ENCODE results near the gene SMIM5. TPM values are rescaled to one million over a fixed set of nuclear protein-coding genes. Genes with fewer than 3 reads are reported as not detected.

SMIM5 gene
- total RNA-seq, 4 donors from 2014 or later: 0.22 TPM; not detected in 3

GRCh38 chr17:75610103-75610984 lies 22.9 kb upstream of the SMIM5 start:
- no peaks in the 10 kb centered on the region for H3K4me1 ChIP-seq
- H3K36me3 ChIP-seq: no peaks in the 10 kb centered on the region
- H3K27ac ChIP-seq: no peak overlapping the region
- no peaks in the 10 kb centered on the region for H3K9me3 ChIP-seq
- in situ Hi-C loops (cut with MboI; ENCODE audit: low sequenced_read_pairs in 4 of 4): no loop called here
- TF ChIP-seq POLR2A (IDR thresholded peaks at IDR 0.05) (no peak), CTCF (IDR thresholded peaks at IDR 0.05 in 4 of 5, conservative IDR thresholded peaks at IDR 0.05 in 1 of 5) (no peak)
- ATAC-seq (no peak), DNase-seq (no peak)
- no peak overlapping the region for H3K4me3 ChIP-seq
- no peaks in the 10 kb centered on the region for H3K27me3 ChIP-seq
- intact Hi-C loops (cut with DNase I; ENCODE audit: low total_unique reads): no loop called here

GRCh38 chr17:75611851-75612429 lies 21.3 kb upstream of the SMIM5 start:
- intact Hi-C loops (cut with DNase I; ENCODE audit: low total_unique reads): no loop called here
- TF ChIP-seq POLR2A (IDR thresholded peaks at IDR 0.05) (no peak), CTCF (IDR thresholded peaks at IDR 0.05 in 4 of 5, conservative IDR thresholded peaks at IDR 0.05 in 1 of 5) (no peak)
- Histone ChIP-seq H3K4me1 (no peaks in the 10 kb centered on the region), H3K4me3 (no peak overlapping the region), H3K27ac (no peak overlapping the region), H3K27me3 (no peaks in the 10 kb centered on the region), H3K9me3 (no peaks in the 10 kb centered on the region), H3K36me3 (peaks cover 0 to 6% of the 10 kb centered on the region in 2 donors)
- no peak for DNase-seq
- no peak for ATAC-seq
- in situ Hi-C loops (cut with MboI; ENCODE audit: low sequenced_read_pairs in 4 of 4): no loop called here

GRCh38 chr17:75612906-75613626 lies 20.2 kb upstream of the SMIM5 start:
- Histone ChIP-seq H3K27ac (no peak overlapping the region), H3K36me3 (peaks cover 0 to 6% of the 10 kb centered on the region in 2 donors), H3K4me1 (no peaks in the 10 kb centered on the region), H3K27me3 (no peaks in the 10 kb centered on the region), H3K4me3 (no peak overlapping the region), H3K9me3 (no peaks in the 10 kb centered on the region)
- ATAC-seq (no peak), DNase-seq (no peak)
- intact Hi-C loops (cut with DNase I; ENCODE audit: low total_unique reads): no loop called here
- no peak for TF ChIP-seq CTCF (IDR thresholded peaks at IDR 0.05 in 4 of 5, conservative IDR thresholded peaks at IDR 0.05 in 1 of 5)
- TF ChIP-seq POLR2A (IDR thresholded peaks at IDR 0.05): no peak
- in situ Hi-C loops (cut with MboI; ENCODE audit: low sequenced_read_pairs in 4 of 4): no loop called here

- Histone ChIP-seq H3K27me3 (no peaks in the 10 kb centered on the region), H3K36me3 (peaks cover 0 to 6% of the 10 kb centered on the region in 2 donors), H3K9me3 (no peaks in the 10 kb centered on the region), H3K27ac (no peak overlapping the region), H3K4me1 (no peaks in the 10 kb centered on the region), H3K4me3 (no peak overlapping the region)
- in situ Hi-C loops (cut with MboI; ENCODE audit: low sequenced_read_pairs in 4 of 4): no loop called here
- ATAC-seq (no peak), DNase-seq (no peak)
- intact Hi-C loops (cut with DNase I; ENCODE audit: low total_unique reads): no loop called here
- TF ChIP-seq CTCF (IDR thresholded peaks at IDR 0.05 in 4 of 5, conservative IDR thresholded peaks at IDR 0.05 in 1 of 5) (no peak), POLR2A (IDR thresholded peaks at IDR 0.05) (no peak)
These were observed 19.2 kb upstream of the SMIM5 start for GRCh38 chr17:75614006-75614405.

Measured in gastrocnemius medialis (tissue), 4 donors.